ENCODE results near the gene CALHM1. TPM values are rescaled to one million over a fixed set of nuclear protein-coding genes. Genes with fewer than 3 reads are reported as not detected.
A peak's percentile ranks its signal among the peaks of the same experiment; 100 is the strongest.

CALHM1 gene
- total RNA-seq, 4 donors from 2014 or later: 0.85 TPM; not detected in 3

DNA sequence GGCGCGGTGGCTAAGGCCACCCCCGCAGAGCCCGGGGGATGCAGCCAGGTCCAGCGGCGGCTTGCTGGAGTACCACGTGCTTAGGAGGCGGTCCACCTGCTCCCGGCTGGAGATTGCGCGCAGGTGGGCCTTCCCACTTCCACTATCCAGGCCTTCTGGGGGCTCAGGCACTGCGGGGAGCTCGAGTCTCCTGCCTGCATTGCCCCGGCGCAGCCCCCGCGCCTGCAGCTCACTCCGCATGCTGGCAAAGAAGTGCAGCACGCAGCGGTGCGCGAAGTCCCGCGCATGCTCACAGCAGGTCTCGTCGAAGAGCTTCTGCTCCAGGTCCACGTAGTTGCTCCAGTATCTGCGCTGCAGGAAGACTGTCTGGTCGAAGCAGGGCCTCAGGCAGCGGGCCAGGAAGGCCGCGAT, 14.6 kb upstream of the CALHM1 start:
- Histone ChIP-seq H3K27me3 (no peaks in the 10 kb centered on the region), H3K36me3 (no peaks in the 10 kb centered on the region), H3K27ac (peak overlapping the region in 1 of 4 donors; percentile 77), H3K4me3 (no peak overlapping the region), H3K4me1 (peaks cover 0 to 17% (median 12%) of the 10 kb centered on the region in 4 donors), H3K9me3 (no peaks in the 10 kb centered on the region)
- TF ChIP-seq, protein P1, sequence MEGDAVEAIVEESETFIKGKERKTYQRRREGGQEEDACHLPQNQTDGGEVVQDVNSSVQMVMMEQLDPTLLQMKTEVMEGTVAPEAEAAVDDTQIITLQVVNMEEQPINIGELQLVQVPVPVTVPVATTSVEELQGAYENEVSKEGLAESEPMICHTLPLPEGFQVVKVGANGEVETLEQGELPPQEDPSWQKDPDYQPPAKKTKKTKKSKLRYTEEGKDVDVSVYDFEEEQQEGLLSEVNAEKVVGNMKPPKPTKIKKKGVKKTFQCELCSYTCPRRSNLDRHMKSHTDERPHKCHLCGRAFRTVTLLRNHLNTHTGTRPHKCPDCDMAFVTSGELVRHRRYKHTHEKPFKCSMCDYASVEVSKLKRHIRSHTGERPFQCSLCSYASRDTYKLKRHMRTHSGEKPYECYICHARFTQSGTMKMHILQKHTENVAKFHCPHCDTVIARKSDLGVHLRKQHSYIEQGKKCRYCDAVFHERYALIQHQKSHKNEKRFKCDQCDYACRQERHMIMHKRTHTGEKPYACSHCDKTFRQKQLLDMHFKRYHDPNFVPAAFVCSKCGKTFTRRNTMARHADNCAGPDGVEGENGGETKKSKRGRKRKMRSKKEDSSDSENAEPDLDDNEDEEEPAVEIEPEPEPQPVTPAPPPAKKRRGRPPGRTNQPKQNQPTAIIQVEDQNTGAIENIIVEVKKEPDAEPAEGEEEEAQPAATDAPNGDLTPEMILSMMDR (IDR thresholded peaks at IDR 0.05): no peak
- no peak for TF ChIP-seq POLR2A (IDR thresholded peaks at IDR 0.05)
- no peak for DNase-seq

DNA sequence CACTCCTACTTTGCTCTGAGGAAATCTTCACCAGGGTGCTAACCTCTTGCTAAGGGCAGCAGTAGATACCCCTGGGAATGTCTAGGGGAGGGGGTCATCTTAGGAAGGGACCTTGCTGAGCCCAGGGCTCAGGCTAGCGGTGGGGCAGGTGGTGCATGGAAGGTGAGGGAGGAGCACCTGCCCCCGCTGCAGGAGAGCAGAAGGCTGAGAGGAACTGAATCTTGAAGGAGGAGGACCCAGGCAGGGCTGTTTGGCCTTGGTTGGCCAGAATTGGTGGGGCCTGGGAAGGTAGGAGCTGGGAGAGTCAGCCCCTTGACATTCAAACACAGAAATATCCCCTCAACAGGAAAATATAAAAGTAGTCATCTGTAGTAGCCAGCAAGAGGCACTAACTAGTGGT, 13.3 kb upstream of the CALHM1 start:
- peak overlapping the region in 1 of 4 donors; percentile 22 for H3K4me3 ChIP-seq
- peaks cover 0 to 17% (median 12%) of the 10 kb centered on the region in 4 donors for H3K4me1 ChIP-seq
- DNase-seq: peak in 1 of 3 donors; percentile 63
- TF ChIP-seq, protein P1 (IDR thresholded peaks at IDR 0.05): no peak
- TF ChIP-seq POLR2A (IDR thresholded peaks at IDR 0.05): no peak
- no peaks in the 10 kb centered on the region for H3K36me3 ChIP-seq
- H3K27ac ChIP-seq: peak overlapping the region; percentile 50 to 77 (median 63)
- H3K9me3 ChIP-seq: no peaks in the 10 kb centered on the region
- no peaks in the 10 kb centered on the region for H3K27me3 ChIP-seq

DNA sequence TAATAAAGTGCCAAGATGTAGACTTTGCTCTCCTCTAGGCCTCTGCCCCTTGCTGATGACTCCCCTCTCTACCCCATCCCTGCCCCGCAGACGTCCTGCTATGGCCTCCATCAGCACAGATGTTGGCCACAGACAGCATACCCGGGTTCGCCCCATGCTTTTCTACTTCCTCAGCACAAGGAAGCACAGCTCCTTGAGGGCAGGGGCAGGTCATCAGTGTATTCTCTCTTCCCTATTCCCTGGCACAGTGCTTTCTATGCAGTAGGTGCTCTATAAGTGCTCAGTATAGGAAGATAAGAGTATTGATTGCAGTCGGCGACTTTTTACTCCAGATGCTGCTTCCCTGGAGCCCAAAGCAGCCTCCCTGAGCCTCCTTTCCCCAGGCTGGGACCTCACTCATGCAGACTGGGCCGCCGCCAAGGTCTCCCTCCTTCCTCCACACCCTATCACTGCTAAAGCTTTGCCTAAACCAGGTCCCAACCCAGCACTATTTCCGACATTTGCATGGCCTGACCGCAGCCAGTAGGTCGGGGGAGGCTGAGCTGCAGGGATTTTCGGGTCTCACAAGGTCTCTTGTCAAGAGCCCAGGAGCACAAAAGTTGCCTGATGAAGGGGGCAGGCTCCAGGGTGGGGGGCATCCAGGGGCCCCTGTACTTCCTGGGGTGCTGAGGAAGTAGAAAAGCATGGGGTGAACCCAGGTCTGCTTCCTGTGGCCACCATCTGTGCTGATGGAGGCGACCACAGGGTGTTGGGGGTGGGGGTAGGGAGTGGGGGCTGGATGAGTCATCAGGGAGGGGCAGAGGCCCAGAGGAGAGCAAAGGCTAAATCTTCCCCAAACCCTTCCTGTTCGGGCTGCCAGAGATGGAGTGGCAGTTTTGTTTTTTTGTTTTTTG, 12.3 kb upstream of the CALHM1 start:
- H3K9me3 ChIP-seq: no peaks in the 10 kb centered on the region
- peak overlapping the region in 2 of 4 donors; percentile 14 to 22 for H3K4me3 ChIP-seq
- no peaks in the 10 kb centered on the region for H3K27me3 ChIP-seq
- peak overlapping the region; percentile 50 to 77 (median 63) for H3K27ac ChIP-seq
- H3K4me1 ChIP-seq: peaks cover 0 to 17% (median 12%) of the 10 kb centered on the region in 4 donors
- peak in 2 of 3 donors; percentile 89 to 91 for DNase-seq
- TF ChIP-seq, protein P1 (IDR thresholded peaks at IDR 0.05): no peak
- no peak for TF ChIP-seq POLR2A (IDR thresholded peaks at IDR 0.05)
- H3K36me3 ChIP-seq: no peaks in the 10 kb centered on the region

DNA sequence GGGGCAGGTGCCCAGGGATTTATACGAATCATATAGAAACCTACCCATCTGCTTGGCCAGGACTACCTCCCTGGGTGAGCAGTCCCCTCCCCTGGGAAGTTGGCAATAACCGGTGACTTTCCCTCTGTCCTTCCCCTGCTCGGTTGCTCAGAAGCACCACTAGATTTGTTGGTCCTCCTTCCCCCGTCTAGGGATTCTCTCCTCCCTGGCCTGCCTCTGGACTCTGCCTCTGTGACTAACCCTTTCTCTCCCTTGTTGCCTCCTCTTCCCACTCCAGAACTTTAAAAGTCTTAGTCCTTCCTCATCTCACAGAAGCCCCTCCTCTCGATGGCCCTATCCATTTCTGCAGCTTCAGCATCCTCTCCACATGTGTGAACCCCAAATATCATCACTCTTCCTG, 10.5 kb upstream of the CALHM1 start:
- Histone ChIP-seq H3K27ac (peak overlapping the region in 1 of 4 donors; percentile 25), H3K4me3 (no peak overlapping the region), H3K9me3 (no peaks in the 10 kb centered on the region), H3K36me3 (no peaks in the 10 kb centered on the region), H3K27me3 (no peaks in the 10 kb centered on the region), H3K4me1 (peaks cover 0 to 17% (median 12%) of the 10 kb centered on the region in 4 donors)
- no peak for DNase-seq
- no peak for TF ChIP-seq POLR2A (IDR thresholded peaks at IDR 0.05)
- TF ChIP-seq, protein P1 (IDR thresholded peaks at IDR 0.05): no peak

DNA sequence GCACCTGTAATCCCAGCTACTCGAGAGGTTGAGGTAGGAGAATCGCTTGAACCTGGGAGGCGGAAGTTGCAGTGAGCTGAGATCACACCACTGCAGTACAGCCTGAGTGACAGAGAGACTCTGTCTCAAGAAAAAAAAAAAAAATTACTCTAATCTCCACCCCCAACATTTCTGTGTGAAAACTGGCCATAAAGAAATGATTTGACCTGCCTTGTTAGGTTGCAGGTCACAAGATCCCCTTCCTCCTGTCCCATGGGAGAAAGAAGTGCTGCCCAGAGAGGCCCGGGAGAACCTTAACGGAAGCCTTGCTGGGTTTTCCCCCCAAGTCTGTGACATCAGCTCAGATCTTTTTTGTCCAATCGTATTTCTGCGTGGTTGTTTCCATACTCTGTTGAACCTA, 8.7 kb upstream of the CALHM1 start:
- no peak for TF ChIP-seq POLR2A (IDR thresholded peaks at IDR 0.05)
- TF ChIP-seq, protein P1 (IDR thresholded peaks at IDR 0.05): no peak
- Histone ChIP-seq H3K9me3 (no peaks in the 10 kb centered on the region), H3K27ac (peak overlapping the region in 1 of 4 donors; percentile 43), H3K4me3 (no peak overlapping the region), H3K27me3 (no peaks in the 10 kb centered on the region), H3K4me1 (peaks cover 0 to 15% (median 10%) of the 10 kb centered on the region in 4 donors), H3K36me3 (no peaks in the 10 kb centered on the region)
- no peak for DNase-seq
